Mammary epithelial cell (primary cell): ENCODE data around the gene MYL10.

Source experiments
- EZH2 ChIP-seq: IDR thresholded peaks from 2 replicates; pipeline ENCODE4 v1.6.1; 2012; ENCODE audit warnings: low read length, inconsistent platforms, borderline replicate concordance
- TF ChIP-seq, protein P1 (sequence below), 2 donors: IDR thresholded peaks in 1 of 2; conservative IDR thresholded peaks in 1 of 2; 2 replicates each; pipeline ENCODE4 v1.5.1; 2011 to 2012; ENCODE audit warnings: inconsistent platforms in 2 of 2, low read length in 2 of 2, mild to moderate bottlenecking in 2 of 2, control low read depth in 1 of 2, low read depth in 1 of 2; ENCODE audit not compliant: insufficient read depth in 1 of 2; ENCODE audit errors: extremely low read depth in 1 of 2

DNA sequence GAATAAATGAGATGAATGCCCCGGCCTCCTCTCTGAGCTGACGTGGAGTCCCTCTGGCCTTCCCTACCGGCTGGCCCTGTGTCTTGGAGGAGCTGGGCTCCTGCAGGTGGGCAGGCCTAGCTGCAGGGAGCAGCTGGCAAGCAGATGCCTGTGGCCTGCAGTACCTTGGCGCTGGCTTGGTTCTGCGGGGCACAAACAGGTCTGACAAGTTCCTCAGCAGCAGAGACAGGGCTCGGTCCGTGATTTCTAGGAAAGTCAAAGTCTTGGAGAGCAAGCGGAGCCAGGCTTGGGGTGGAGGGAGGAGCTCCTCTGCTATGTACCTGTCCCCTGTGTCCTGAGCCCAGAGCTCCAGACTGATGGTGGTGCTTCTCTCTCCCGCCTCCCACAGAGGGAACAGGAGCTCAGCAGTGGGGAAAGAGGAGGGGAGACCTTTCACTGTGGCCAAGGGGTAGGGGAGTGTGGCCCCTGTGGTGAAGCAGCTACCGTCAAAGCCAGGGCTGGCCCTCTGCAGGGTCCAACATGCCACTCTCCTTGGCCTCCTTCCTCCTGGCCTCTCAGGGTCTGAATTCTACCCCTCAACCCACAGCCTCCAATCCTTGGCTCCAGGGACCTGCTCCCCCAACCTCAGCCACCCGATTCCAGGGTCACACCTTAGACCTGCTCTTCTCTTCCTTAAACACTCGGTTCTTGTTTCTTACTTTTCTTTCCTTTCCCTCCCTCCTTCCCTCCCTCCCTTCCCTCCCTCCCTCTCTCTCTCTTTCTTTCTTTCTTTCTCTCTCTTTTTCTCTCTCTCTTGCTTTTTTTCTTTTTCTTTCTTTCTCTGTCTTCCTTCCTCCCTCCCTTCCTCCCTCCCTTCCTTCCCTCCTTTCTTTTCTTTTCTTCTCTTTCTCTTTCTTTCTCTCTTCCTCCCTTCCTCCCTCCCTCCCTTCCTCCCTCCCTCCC lies 20.1 kb downstream of the MYL10 start:
- TF ChIP-seq, protein P1, sequence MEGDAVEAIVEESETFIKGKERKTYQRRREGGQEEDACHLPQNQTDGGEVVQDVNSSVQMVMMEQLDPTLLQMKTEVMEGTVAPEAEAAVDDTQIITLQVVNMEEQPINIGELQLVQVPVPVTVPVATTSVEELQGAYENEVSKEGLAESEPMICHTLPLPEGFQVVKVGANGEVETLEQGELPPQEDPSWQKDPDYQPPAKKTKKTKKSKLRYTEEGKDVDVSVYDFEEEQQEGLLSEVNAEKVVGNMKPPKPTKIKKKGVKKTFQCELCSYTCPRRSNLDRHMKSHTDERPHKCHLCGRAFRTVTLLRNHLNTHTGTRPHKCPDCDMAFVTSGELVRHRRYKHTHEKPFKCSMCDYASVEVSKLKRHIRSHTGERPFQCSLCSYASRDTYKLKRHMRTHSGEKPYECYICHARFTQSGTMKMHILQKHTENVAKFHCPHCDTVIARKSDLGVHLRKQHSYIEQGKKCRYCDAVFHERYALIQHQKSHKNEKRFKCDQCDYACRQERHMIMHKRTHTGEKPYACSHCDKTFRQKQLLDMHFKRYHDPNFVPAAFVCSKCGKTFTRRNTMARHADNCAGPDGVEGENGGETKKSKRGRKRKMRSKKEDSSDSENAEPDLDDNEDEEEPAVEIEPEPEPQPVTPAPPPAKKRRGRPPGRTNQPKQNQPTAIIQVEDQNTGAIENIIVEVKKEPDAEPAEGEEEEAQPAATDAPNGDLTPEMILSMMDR (conservative IDR thresholded peaks at IDR 0.05 in 1 of 2, IDR thresholded peaks at IDR 0.05 in 1 of 2; ENCODE audit: extremely low read depth in 1 of 2, insufficient read depth in 1 of 2, low read depth in 1 of 2, low read length in 2 of 2) = no peak
- TF ChIP-seq EZH2 = no peak
